MCF 10A (cell line): ENCODE measurements around the gene GNG5. TPM values are rescaled to one million over a fixed set of nuclear protein-coding genes. Genes with fewer than 3 reads are reported as not detected.

Experiments used
- Bru-seq: library from RNA; stranded (reverse); fragments of 400-500 nt; gene quantifications from one replicate; lab custom pipeline; 2021; lab: Mats Ljungman, UMichigan
- BruChase-seq, 2 experiments: library from RNA; stranded (reverse); fragments of 400-500 nt; gene quantifications; one replicate each; lab custom pipeline; 2021; lab: Mats Ljungman, UMichigan
- BruUV-seq: library from RNA; stranded (reverse); fragments of 400-500 nt; replicated peaks from 2 replicates; lab custom pipeline; 2021; lab: Mats Ljungman, UMichigan
- CTCF ChIA-PET: fragments of 300-600 bp; sonication (Branson Sonifier 250); formaldehyde crosslinking; extraction: SDS; loops from one replicate; lab custom pipeline; 2021; ENCODE audit warnings: antibody characterized with exemption, inconsistent platforms; lab: Yijun Ruan, JAX
- POLR2A ChIA-PET: fragments of 300-600, 350-650 bp; sonication (Branson Sonifier 250); formaldehyde crosslinking; extraction: SDS; loops from one replicate; lab custom pipeline; 2020; ENCODE audit warnings: antibody characterized with exemption, inconsistent platforms; lab: Yijun Ruan, JAX
- DNase-seq: peaks from one replicate; pipeline ENCODE4 v3.0.0-alpha.2; 2018; ENCODE audit not compliant: unreplicated experiment
- H3K27ac Mint-ChIP-seq: one replicate; pipeline ENCODE4 v1.8.0; 2022; ENCODE audit warnings: mild to moderate bottlenecking, low read depth, mixed read lengths; ENCODE audit not compliant: unreplicated experiment
- H3K27me3 Mint-ChIP-seq: one replicate; pipeline ENCODE4 v1.8.0; 2022; ENCODE audit warnings: mixed read lengths; ENCODE audit not compliant: insufficient read depth, unreplicated experiment
- H3K36me3 Mint-ChIP-seq: one replicate; pipeline ENCODE4 v1.8.0; 2022; ENCODE audit warnings: mild to moderate bottlenecking, moderate library complexity, mixed read lengths; ENCODE audit not compliant: insufficient read depth, unreplicated experiment
- H3K4me1 Mint-ChIP-seq: one replicate; pipeline ENCODE4 v1.8.0; 2022; ENCODE audit warnings: mixed read lengths; ENCODE audit not compliant: insufficient read depth, unreplicated experiment
- H3K4me3 Mint-ChIP-seq: one replicate; pipeline ENCODE4 v1.8.0; 2022; ENCODE audit warnings: mild to moderate bottlenecking, moderate library complexity, mixed read lengths; ENCODE audit not compliant: unreplicated experiment
- H3K9me3 Mint-ChIP-seq: one replicate; pipeline ENCODE4 v1.8.0; 2022; ENCODE audit warnings: mixed read lengths; ENCODE audit not compliant: unreplicated experiment
- intact Hi-C: fragments of 100-400 bp; cut with micrococcal nuclease; formaldehyde crosslinking; loops from 2 replicates; pipeline ENCODE4 v1.14.1; 2022
- long read RNA-seq: library from polyadenylated mRNA; stranded (forward); transcript quantifications from one replicate; pipeline ENCODE4 v2.0.0, GENCODE V29; 2022
- total RNA-seq: library from RNA; stranded (reverse); gene quantifications from 2 replicates; pipeline ENCODE4 v1.2.3, GENCODE V29; 2022
- TF ChIP-seq, protein P1 (sequence below): fragments of 200-600 bp; IDR thresholded peaks from one replicate; pipeline ENCODE4 v1.8.0; 2022; ENCODE audit warnings: antibody characterized with exemption, mild to moderate bottlenecking; ENCODE audit not compliant: unreplicated experiment

The GNG5 gene
- total RNA-seq = 121 and 122 TPM in 2 replicates
- percentile 97 among the genes with signal in this experiment for Bru-seq, nascent RNA
- percentile 99 among the genes with signal in this experiment for BruChase-seq, experiment 1, labeled RNA remaining after a 6-hour chase
- BruChase-seq, experiment 2, labeled RNA remaining after a 2-hour chase = percentile 98 among the genes with signal in this experiment
- long read RNA-seq, transcript GNG5-202 (4 exons, 790 nt) = minor isoform, 11 of 305 reads
- long read RNA-seq, transcript GNG5-201 (3 exons, 920 nt) = major isoform, 280 of 305 reads
- long read RNA-seq, partial matches to known transcripts = 2 of 305 reads
- long read RNA-seq, other reads (novel, unspliced or antisense) = 11 of 305 reads

DNA sequence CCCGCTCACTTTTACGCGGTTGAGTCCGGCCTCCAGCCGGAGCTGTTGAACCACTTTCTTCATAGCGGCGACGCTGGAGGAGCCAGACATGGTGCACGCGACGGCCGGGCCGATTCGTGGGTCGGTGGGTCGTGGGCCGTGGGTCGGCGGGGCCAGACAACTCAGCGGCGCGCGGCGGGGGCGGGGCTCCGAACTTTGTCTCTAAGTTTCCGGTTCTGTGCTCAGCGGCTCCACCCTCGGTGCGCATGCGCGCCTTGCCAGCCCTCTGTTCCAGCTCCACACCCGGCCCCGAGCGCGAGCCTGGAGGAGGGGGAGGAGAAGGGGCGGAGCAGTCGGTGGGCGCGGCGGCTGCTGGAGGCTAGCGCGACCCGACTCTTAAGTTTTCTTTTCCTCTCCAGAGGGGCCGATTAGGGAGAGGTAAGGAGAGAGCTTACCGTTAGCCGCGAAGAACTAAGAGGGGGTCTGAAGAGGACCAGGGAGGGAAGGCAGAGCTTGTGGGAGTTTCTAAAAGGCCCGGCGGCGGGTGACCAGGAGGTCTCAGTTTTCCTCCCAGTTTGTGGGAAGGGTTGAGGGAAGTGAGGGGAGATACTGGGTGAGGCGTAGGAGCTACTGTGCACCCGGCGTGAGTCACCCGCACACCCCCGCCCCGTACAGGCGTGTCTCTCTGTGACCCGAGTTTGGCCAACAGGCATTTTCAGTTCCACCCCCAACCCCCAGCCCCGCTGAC, at the start of gene GNG5, which contains the start of gene SPATA1:
Gene GNG5 (minus strand): TSS at position 580 of the 727 bp plus-strand sequence. CDS start 490 bp downstream, at position 90.
Gene SPATA1 (plus strand): TSS at position 385 of the 727 bp plus-strand sequence. CDS start 9,974 bp downstream, outside the sequence.
- no peaks in the 10 kb centered on the region for H3K27me3 Mint-ChIP-seq
- H3K4me3 Mint-ChIP-seq = peak within 1 kb of the TSS; percentile 94
- POLR2A ChIA-PET = interaction anchor here (0.7 to 5.3 kb wide), 32 partner anchors 9 to 815 kb away, joined by 3 to 104 read pairs (median 6); partner anchors contain the start of genes CTBS and RPF1
- DNase-seq = peak; percentile 97
- peaks cover 28% of the 10 kb centered on the region for H3K36me3 Mint-ChIP-seq
- TF ChIP-seq, protein P1, sequence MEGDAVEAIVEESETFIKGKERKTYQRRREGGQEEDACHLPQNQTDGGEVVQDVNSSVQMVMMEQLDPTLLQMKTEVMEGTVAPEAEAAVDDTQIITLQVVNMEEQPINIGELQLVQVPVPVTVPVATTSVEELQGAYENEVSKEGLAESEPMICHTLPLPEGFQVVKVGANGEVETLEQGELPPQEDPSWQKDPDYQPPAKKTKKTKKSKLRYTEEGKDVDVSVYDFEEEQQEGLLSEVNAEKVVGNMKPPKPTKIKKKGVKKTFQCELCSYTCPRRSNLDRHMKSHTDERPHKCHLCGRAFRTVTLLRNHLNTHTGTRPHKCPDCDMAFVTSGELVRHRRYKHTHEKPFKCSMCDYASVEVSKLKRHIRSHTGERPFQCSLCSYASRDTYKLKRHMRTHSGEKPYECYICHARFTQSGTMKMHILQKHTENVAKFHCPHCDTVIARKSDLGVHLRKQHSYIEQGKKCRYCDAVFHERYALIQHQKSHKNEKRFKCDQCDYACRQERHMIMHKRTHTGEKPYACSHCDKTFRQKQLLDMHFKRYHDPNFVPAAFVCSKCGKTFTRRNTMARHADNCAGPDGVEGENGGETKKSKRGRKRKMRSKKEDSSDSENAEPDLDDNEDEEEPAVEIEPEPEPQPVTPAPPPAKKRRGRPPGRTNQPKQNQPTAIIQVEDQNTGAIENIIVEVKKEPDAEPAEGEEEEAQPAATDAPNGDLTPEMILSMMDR = no peak
- H3K9me3 Mint-ChIP-seq = peaks cover 9% of the 10 kb centered on the region
- CTCF ChIA-PET = interaction anchor here (0.5 to 1.2 kb wide), 7 partner anchors 24 to 432 kb away, joined by 3 to 4 read pairs (median 3); partner anchors contain the start of gene CTBS
- intact Hi-C loops = loop anchor here (1.0 to 2.0 kb wide), 4 partner anchors 63 to 114 kb away; partner anchors contain the start of gene CTBS
- H3K27ac Mint-ChIP-seq = peak within 1 kb of the TSS; percentile 94
- no TSS peak for BruUV-seq
- peaks cover 25% of the 10 kb centered on the region for H3K4me1 Mint-ChIP-seq

DNA sequence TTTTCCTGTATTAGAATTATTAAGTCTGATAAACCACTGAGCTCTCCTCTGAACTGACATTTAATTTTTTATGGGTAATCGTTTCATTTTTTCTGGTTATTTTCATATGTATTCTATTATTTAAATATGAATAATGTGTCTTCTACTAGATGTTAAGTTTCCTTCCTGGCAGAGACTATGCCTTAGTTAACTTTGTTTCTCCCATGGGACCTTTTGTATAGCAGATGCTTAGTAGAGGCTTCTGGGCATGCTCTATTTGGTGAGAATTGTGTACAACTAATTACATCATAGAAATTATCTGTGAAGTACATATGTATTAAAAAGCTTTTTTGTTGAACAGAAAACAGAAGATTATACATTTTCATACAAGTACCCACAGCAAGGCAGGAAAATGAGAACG, 44.4 kb upstream of the GNG5 start:
- no peak overlapping the region for H3K4me3 Mint-ChIP-seq
- no peak overlapping the region for H3K27ac Mint-ChIP-seq
- ChIA-PET CTCF (interaction anchor here (0.7 to 1.1 kb wide), 4 partner anchors 39 to 310 kb away, joined by 3 to 4 read pairs (median 4); no protein-coding TSS in a partner anchor), POLR2A (interaction anchor here (0.6 to 2.9 kb wide), 7 partner anchors 9 to 708 kb away, joined by 3 to 20 read pairs (median 4); partner anchors contain the start of genes CTBS, GNG5 and SPATA1)
- H3K4me1 Mint-ChIP-seq = no peaks in the 10 kb centered on the region
- no TSS peak for BruUV-seq
- no peaks in the 10 kb centered on the region for H3K27me3 Mint-ChIP-seq
- H3K9me3 Mint-ChIP-seq = no peaks in the 10 kb centered on the region
- DNase-seq = no peak
- TF ChIP-seq, protein P1 = no peak
- intact Hi-C loops = no loop called here
- peaks cover 15% of the 10 kb centered on the region for H3K36me3 Mint-ChIP-seq

DNA sequence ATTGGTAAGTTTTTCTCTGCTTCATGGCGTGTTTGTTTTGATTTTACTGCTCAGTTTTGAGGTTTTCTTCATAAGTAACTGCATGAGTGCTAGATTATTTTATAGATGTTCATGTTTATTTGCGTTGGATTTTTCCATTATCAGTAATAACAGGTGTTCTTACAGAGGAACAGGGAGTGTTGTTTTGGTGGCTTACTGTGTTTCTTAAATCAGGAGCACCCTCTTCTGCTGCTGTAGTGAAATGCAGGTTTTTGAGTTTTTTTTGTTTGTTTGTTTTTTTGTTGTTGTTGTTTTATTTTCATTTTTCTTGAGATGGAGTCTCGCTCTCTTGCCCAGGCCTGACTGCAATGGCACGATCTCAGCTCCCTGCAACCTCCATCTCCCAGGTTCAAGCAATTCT, 35.3 kb upstream of the GNG5 start:
- no peak overlapping the region for H3K4me3 Mint-ChIP-seq
- TF ChIP-seq, protein P1 = peak; percentile 21
- CTCF ChIA-PET = interaction anchor here (0.5 to 0.8 kb wide), 2 partner anchors 198 to 580 kb away, joined by 3 read pairs; no protein-coding TSS in a partner anchor
- H3K9me3 Mint-ChIP-seq = no peaks in the 10 kb centered on the region
- BruUV-seq = no TSS peak
- no peak overlapping the region for H3K27ac Mint-ChIP-seq
- peaks cover 18% of the 10 kb centered on the region for H3K36me3 Mint-ChIP-seq
- peaks cover 13% of the 10 kb centered on the region for H3K4me1 Mint-ChIP-seq
- H3K27me3 Mint-ChIP-seq = no peaks in the 10 kb centered on the region
- POLR2A ChIA-PET = no interaction called here
- intact Hi-C loops = no loop called here
- no peak for DNase-seq
